CD4-positive, alpha-beta T cell treated with Interleukin-15 for 1 hour (primary cell): ENCODE data around the gene RGR.

Source experiments
- DNase-seq: peaks from one replicate; pipeline ENCODE4 v3.0.0-alpha.2; 2020

The RGR gene

DNA sequence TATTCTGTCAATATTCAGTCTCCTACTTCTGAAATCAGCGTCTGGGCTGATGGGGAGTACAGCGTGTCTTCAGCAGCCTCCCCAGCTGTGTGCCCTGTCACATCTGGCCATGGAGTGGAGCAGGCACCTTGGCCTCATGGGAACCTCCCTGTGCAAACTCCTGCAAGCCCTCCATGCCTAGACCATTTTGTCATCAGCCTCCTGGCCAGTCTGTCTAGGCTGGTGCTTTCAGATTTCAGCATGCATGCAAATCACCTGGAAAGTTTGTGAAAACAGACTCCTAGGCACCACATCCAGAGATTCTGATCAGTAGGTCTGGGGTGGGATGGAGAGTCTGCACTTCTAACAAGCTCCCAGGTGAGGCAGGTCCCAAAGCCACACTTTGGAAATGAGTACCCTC, 57.4 kb downstream of the RGR start:
- DNase-seq, result no peak

DNA sequence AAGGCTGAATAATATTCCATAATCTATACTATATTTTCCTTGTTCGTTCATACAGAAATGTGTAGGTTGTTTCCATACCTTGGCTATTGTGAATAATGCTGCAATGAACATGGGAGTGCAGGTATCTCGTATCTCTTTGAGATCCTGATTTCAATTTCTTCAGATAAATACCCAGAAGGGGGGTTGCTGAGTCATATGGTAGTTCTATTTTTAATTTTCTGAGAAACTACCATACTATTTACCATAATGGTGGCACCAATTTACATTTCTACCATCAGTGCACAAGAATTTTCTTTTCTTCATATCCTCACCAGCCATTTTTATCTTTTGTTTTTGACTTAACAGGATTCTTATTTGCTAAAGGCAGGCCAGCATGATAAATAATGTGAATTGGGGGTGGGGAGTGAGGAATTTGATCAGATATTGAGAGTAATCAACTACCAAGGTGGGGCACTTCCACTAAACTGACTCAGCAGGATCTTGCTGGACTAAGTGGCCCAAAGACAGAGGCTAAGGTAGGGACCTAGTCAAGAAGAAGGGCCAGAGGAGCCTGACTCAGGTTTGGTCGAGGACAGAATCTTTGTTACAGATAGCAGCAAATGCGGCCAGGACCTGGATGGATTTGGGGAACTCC, 62.0 kb downstream of the RGR start:
- no peak for DNase-seq

DNA sequence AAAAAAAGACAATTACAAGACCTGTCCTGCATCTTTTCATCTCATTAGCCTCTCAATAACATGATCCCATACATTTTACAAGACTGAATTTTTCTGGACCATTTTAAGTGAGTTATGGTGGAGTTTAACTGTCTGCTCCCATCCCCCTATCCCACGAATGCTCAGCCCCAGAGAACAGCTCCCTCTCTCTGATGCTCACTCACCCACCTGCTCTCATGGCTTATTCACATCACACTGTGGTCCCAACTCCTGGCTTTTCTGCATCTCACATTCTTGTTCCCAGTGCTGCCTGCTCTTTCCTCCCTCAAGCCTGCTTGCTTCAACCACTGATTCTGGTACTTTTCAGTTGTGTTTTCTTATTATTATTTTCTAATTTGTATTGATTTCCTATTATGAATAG, 63.2 kb downstream of the RGR start:
- no peak for DNase-seq

DNA sequence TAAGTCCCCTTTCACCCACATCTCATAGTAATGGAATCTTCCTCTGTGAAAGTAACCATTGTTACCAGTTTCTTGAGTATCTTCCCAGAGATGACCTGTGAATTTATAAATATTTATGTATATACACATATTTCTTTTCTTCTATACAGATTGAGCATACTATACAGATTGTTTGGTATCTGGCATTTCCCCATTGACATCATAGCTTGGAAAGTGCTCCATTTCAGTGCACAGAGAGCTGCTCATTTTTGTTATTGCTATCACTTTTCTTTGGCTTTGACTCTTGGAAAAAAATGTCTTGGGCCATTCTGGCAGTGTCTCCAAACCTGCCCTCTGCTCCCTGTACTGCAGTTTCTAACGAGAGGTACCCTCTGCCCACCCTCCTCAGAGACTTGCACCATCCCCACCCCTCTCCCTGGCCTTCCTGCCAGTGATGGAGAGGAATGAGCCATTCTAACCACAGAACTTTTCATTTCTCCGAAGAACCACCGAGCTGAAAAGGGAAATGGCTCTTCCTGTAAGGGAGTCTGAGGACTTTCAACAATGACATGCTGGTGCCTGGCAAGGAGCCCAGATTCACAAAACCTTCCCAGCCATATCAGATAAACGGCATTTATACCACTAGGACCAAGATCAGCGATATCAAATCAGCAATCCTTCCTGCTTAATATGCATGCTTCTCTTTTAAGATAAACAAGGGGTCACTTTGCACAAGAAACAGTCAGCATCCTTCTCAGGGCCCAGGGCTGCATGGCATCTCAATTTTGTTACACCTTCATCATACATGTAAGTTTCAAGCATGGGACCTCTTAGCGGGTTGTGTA, 63.8 kb downstream of the RGR start:
- DNase-seq, result no peak
